Neural crest cell (in vitro differentiated cells): Measurements from ENCODE around the gene CZIB. TPM values are rescaled to one million over a fixed set of nuclear protein-coding genes. Genes with fewer than 3 reads are reported as not detected.
A peak's percentile ranks its signal among the peaks of the same experiment; 100 is the strongest.

ENCODE experiments used
- DNase-seq: peaks from one replicate; pipeline ENCODE4 v3.0.0; 2021; ENCODE audit warnings: low read depth, mixed read lengths, low spot score
- H3K27ac Mint-ChIP-seq: one replicate; pipeline ENCODE4 v1.8.0; 2021; ENCODE audit warnings: mild to moderate bottlenecking, mixed read lengths; ENCODE audit not compliant: unreplicated experiment
- H3K27me3 Mint-ChIP-seq: 2 replicates; pipeline ENCODE4 v1.8.0; 2021; ENCODE audit warnings: low read depth, mild to moderate bottlenecking, mixed read lengths
- H3K36me3 Mint-ChIP-seq: 2 replicates; pipeline ENCODE4 v1.8.0; 2021; ENCODE audit warnings: low read depth, mild to moderate bottlenecking, mixed read lengths
- H3K4me1 Mint-ChIP-seq: 2 replicates; pipeline ENCODE4 v1.8.0; 2021; ENCODE audit warnings: mixed read lengths
- H3K4me3 Mint-ChIP-seq: one replicate; pipeline ENCODE4 v1.8.0; 2021; ENCODE audit warnings: mild to moderate bottlenecking, mixed read lengths
- H3K9me3 Mint-ChIP-seq: 2 replicates; pipeline ENCODE4 v1.8.0; 2021; ENCODE audit warnings: mixed read lengths
- CTCF ChIP-seq: fragments of 200-600 bp; sonication (generic); conservative IDR thresholded peaks from 2 replicates; pipeline ENCODE4 v1.5.0; 2021; ENCODE audit warnings: antibody characterized with exemption, mild to moderate bottlenecking
- total RNA-seq: library from RNA; stranded (reverse); gene quantifications from 2 replicates; pipeline ENCODE4 v1.2.1, GENCODE V29; 2021

CZIB gene
- total RNA-seq, 1 donor from 2014 or later = 84.1 TPM

- no peaks in the 10 kb centered on the region for H3K4me1 Mint-ChIP-seq
- no peaks in the 10 kb centered on the region for H3K9me3 Mint-ChIP-seq
- no peak for DNase-seq
- H3K36me3 Mint-ChIP-seq = peaks cover 25% of the 10 kb centered on the region
- H3K27ac Mint-ChIP-seq = peak overlapping the region; percentile 60
- no peak overlapping the region for H3K4me3 Mint-ChIP-seq
- H3K27me3 Mint-ChIP-seq = no peaks in the 10 kb centered on the region
- no peak for TF ChIP-seq CTCF
These were observed 29.3 kb upstream of the CZIB start for GRCh38 chr1:53249706-53250105.

DNA sequence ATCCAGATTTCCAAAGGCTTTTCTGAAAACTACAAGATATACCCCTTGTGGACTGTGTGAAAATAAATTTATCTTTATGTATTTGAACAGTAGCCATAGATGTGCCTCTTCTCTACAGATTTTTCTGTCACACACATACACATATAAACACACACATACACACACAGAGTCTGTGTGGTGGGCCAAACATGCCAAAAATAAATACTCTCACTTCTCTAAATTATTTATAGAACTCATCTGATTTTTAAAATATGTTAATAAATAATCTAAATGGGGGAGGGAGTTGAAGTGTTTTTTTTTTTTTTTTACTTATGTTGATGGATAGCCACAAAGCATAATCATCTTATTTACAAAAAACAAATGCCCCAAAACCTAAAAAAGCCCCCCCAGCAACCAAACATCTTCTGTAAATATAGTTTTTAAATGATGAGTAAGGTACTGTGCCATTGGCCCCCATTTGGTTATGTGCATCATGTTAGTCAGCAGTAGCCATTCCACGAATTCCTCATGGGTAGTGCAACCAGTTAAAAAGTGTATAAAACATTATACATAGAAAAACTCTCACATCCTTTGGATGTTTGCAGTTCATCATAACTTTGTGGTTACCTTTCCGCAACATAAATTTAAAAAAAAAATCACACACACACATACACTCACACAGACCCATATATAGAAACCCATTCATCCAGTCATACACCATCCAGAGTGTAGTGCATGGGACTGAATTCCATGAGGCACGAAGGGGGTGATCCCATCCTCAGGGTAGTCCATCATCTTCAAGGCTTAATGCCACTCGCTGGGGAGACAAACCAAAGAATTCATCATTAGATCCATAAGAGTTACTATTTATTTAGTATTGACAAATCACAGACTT lies 26.1 kb upstream of the CZIB start:
- H3K9me3 Mint-ChIP-seq = no peaks in the 10 kb centered on the region
- no peak overlapping the region for H3K27ac Mint-ChIP-seq
- H3K36me3 Mint-ChIP-seq = peaks cover 18% of the 10 kb centered on the region
- H3K27me3 Mint-ChIP-seq = no peaks in the 10 kb centered on the region
- no peak for DNase-seq
- TF ChIP-seq CTCF = no peak
- no peaks in the 10 kb centered on the region for H3K4me1 Mint-ChIP-seq
- no peak overlapping the region for H3K4me3 Mint-ChIP-seq

DNA sequence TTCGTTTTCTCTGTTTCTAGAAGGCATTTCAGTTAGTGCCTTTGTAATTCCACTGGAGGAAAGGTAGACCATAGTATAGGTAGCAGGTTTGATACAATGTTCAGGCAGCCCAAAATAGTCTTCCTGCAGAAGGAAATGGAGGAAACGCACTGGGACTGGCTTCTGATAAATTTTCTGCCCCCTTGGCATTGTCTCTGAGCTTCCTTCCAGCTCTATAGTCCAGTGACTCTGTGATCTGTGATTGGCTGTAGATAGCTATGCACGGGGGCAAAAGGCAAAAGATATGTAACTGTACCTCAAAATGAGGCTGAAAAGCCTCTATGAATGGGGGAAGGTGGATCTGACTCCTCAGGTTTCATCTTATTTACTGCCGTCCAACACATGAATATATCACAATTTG lies 23.7 kb upstream of the CZIB start:
- no peaks in the 10 kb centered on the region for H3K9me3 Mint-ChIP-seq
- no peak for DNase-seq
- peaks cover 1% of the 10 kb centered on the region for H3K4me1 Mint-ChIP-seq
- no peak overlapping the region for H3K4me3 Mint-ChIP-seq
- peaks cover 4% of the 10 kb centered on the region for H3K36me3 Mint-ChIP-seq
- H3K27ac Mint-ChIP-seq = no peak overlapping the region
- H3K27me3 Mint-ChIP-seq = no peaks in the 10 kb centered on the region
- TF ChIP-seq CTCF = no peak

- Mint-ChIP-seq H3K4me1 (peaks cover 19% of the 10 kb centered on the region), H3K27ac (no peak overlapping the region), H3K36me3 (peaks cover 2% of the 10 kb centered on the region), H3K4me3 (no peak overlapping the region), H3K27me3 (peaks cover 2% of the 10 kb centered on the region), H3K9me3 (no peaks in the 10 kb centered on the region)
- no peak for DNase-seq
- TF ChIP-seq CTCF = no peak
These were observed 21.9 kb upstream of the CZIB start for GRCh38 chr1:53242381-53242780.

DNA sequence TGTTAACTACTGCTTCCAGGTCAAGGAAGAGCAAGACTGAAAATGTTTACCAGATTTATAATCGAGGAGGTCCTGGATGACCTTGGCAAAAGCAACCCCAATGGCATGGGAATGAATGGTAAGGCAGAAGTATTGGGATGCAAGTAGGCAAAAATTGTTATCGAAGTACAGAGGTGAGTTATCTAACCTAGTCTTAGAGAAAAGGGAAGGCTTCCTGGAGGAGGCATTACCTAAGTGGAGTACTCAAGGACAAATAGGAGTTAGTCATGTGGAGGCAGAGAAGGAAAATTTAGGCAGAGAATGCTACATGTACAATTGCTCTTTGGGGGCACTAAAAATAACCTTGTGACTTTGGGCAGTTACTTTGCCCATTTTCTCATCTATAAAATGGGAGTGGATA lies 21.4 kb upstream of the CZIB start:
- H3K27me3 Mint-ChIP-seq = peaks cover 2% of the 10 kb centered on the region
- H3K4me3 Mint-ChIP-seq = no peak overlapping the region
- peaks cover 19% of the 10 kb centered on the region for H3K4me1 Mint-ChIP-seq
- peaks cover 2% of the 10 kb centered on the region for H3K36me3 Mint-ChIP-seq
- no peaks in the 10 kb centered on the region for H3K9me3 Mint-ChIP-seq
- DNase-seq = no peak
- H3K27ac Mint-ChIP-seq = no peak overlapping the region
- TF ChIP-seq CTCF = no peak
